WERI-Rb-1 (cell line): ENCODE measurements around the gene GPR139.

Experiments
- DNase-seq: peaks from one replicate; pipeline ENCODE4 v3.0.0-alpha.2; 2020
- H3K27ac ChIP-seq: fragments of 250-450 bp; sonication (Bioruptor Pico); 2 replicates; pipeline ENCODE4 v1.5.1; 2020; ENCODE audit warnings: mild to moderate bottlenecking, moderate library complexity
- H3K27me3 ChIP-seq: fragments of 250-450 bp; sonication (Bioruptor Pico); 2 replicates; pipeline ENCODE4 v1.5.1; 2021; ENCODE audit warnings: mild to moderate bottlenecking, low read depth, moderate library complexity; ENCODE audit not compliant: insufficient read depth, severe bottlenecking
- H3K36me3 ChIP-seq: fragments of 250-450 bp; sonication (Bioruptor Pico); 2 replicates; pipeline ENCODE4 v1.5.1; 2020; ENCODE audit warnings: mild to moderate bottlenecking, moderate library complexity
- H3K4me3 ChIP-seq: 2 replicates; pipeline ENCODE4 v1.5.1; 2011; ENCODE audit warnings: low read depth, mild to moderate bottlenecking, control low read depth, low read length
- H3K9me3 ChIP-seq: fragments of 250-450 bp; sonication (Bioruptor Pico); 2 replicates; pipeline ENCODE4 v1.5.1; 2021; ENCODE audit warnings: mild to moderate bottlenecking, moderate library complexity; ENCODE audit not compliant: severe bottlenecking
- CTCF ChIP-seq: IDR thresholded peaks from 2 replicates; pipeline ENCODE4 v1.5.1; 2011; ENCODE audit warnings: low read depth, mild to moderate bottlenecking, control low read depth, inconsistent platforms, low read length

The GPR139 gene

GRCh38 chr16:19997264-19997663 lies 76.4 kb downstream of the GPR139 start:
- Histone ChIP-seq H3K36me3 (no peaks in the 10 kb centered on the region), H3K27me3 (peaks cover 71% of the 10 kb centered on the region), H3K4me3 (no peak overlapping the region), H3K27ac (no peak overlapping the region), H3K9me3 (no peaks in the 10 kb centered on the region)
- no peak for TF ChIP-seq CTCF
- no peak for DNase-seq

- no peaks in the 10 kb centered on the region for H3K9me3 ChIP-seq
These were observed 79.1 kb downstream of the GPR139 start for GRCh38 chr16:19994466-19995170.

GRCh38 chr16:19991614-19992013 lies 82.1 kb downstream of the GPR139 start:
- H3K27ac ChIP-seq, result no peak overlapping the region

More at GRCh38 chr16:19994466-19995170, 79.1 kb downstream of the GPR139 start:
- TF ChIP-seq CTCF, result no peak
- no peak overlapping the region for H3K4me3 ChIP-seq
- H3K27ac ChIP-seq, result no peak overlapping the region
- no peak for DNase-seq
- no peaks in the 10 kb centered on the region for H3K36me3 ChIP-seq
- peaks cover 70% of the 10 kb centered on the region for H3K27me3 ChIP-seq

GRCh38 chr16:19984135-19984534 lies 89.6 kb downstream of the GPR139 start:
- H3K4me3 ChIP-seq, result no peak overlapping the region
- H3K9me3 ChIP-seq, result no peaks in the 10 kb centered on the region
- no peak for DNase-seq
- no peaks in the 10 kb centered on the region for H3K36me3 ChIP-seq
- no peak for TF ChIP-seq CTCF
- H3K27me3 ChIP-seq, result peaks cover 72% of the 10 kb centered on the region
- no peak overlapping the region for H3K27ac ChIP-seq

More at GRCh38 chr16:19991614-19992013, 82.1 kb downstream of the GPR139 start:
- H3K4me3 ChIP-seq, result no peak overlapping the region
- peaks cover 81% of the 10 kb centered on the region for H3K27me3 ChIP-seq
- no peak for TF ChIP-seq CTCF
- no peaks in the 10 kb centered on the region for H3K9me3 ChIP-seq
- no peaks in the 10 kb centered on the region for H3K36me3 ChIP-seq
- DNase-seq, result no peak
